NT2/D1 (cell line): ENCODE data around the gene YKT6.

Source experiments
- SUZ12 ChIP-seq: IDR thresholded peaks from 2 replicates; pipeline ENCODE4 v1.6.1; 2011; ENCODE audit not compliant: insufficient read length, insufficient read depth; ENCODE audit errors: extremely low read depth
- YY1 ChIP-seq: IDR thresholded peaks from 2 replicates; pipeline ENCODE4 v1.6.1; 2011; ENCODE audit not compliant: insufficient read length, insufficient read depth
- ZNF274 ChIP-seq: IDR thresholded peaks from 2 replicates; pipeline ENCODE4 v1.6.1; 2011; ENCODE audit warnings: mild to moderate bottlenecking, low read depth, low read length

GRCh38 chr7:44180631-44181030 lies 20.1 kb upstream of the YKT6 start:
- TF ChIP-seq YY1, result no peak
- no peak for TF ChIP-seq SUZ12
- no peak for TF ChIP-seq ZNF274
